ENCODE results near the gene STPG1. TPM values are rescaled to one million over a fixed set of nuclear protein-coding genes. Genes with fewer than 3 reads are reported as not detected.

Gene STPG1
- total RNA-seq, 2 experiments from 2014 or later = 1.8 to 2.4 TPM

- no peaks in the 10 kb centered on the region for H3K27me3 Mint-ChIP-seq
These were observed 39.4 kb upstream of the STPG1 start for GRCh38 chr1:24452922-24453485.

GRCh38 chr1:24451746-24452145 is 38.2 kb upstream of the STPG1 start:
- POLR2A ChIA-PET = interaction anchor here (0.9 to 1.6 kb wide), 3 partner anchors 34 to 50 kb away, joined by 3 to 5 read pairs (median 4); partner anchors contain the start of genes NIPAL3 and RCAN3
- Mint-ChIP-seq H3K4me3 (no peak overlapping the region), H3K27me3 (no peaks in the 10 kb centered on the region), H3K4me1 (ENCODE audit: low read depth) (no peaks in the 10 kb centered on the region), H3K9me3 (no peaks in the 10 kb centered on the region), H3K36me3 (ENCODE audit: low read depth) (peaks cover 97% of the 10 kb centered on the region), H3K27ac (no peak overlapping the region)
- Histone ChIP-seq H3K27ac (ENCODE audit: low read depth in 1 of 2, low read length in 2 of 2) (no peak overlapping the region), H3K27me3 (ENCODE audit: control insufficient read depth in 1 of 2, insufficient read depth in 2 of 2, low read length in 2 of 2) (no peaks in the 10 kb centered on the region), H3K9me3 (ENCODE audit: control insufficient read depth in 1 of 2, insufficient read depth in 1 of 2, low read length in 2 of 2) (no peaks in the 10 kb centered on the region), H3K4me3 (ENCODE audit: low read length) (no peak overlapping the region), H3K36me3 (ENCODE audit: insufficient read depth, low read length) (peaks cover 95% of the 10 kb centered on the region), H3K4me1 (ENCODE audit: insufficient read depth, low read length) (no peaks in the 10 kb centered on the region)
- ATAC-seq (ENCODE audit: poor library complexity) (no peak), DNase-seq (no peak)
- intact Hi-C loops (cut with DNase I, micrococcal nuclease) = no loop called here
- TF ChIP-seq CTCF (IDR thresholded peaks at IDR 0.05) = no peak
- CTCF ChIA-PET = no interaction called here

More at GRCh38 chr1:24452922-24453485, 39.4 kb upstream of the STPG1 start:
- ChIA-PET CTCF (no interaction called here), POLR2A (interaction anchor here (1.6 kb wide), 1 partner anchor 33 kb away, joined by 5 read pairs; no protein-coding TSS in a partner anchor)
- no peak for TF ChIP-seq CTCF (IDR thresholded peaks at IDR 0.05)
- Histone ChIP-seq H3K27me3 (ENCODE audit: control insufficient read depth in 1 of 2, insufficient read depth in 2 of 2, low read length in 2 of 2) (no peaks in the 10 kb centered on the region), H3K27ac (ENCODE audit: low read depth in 1 of 2, low read length in 2 of 2) (no peak overlapping the region), H3K9me3 (ENCODE audit: control insufficient read depth in 1 of 2, insufficient read depth in 1 of 2, low read length in 2 of 2) (no peaks in the 10 kb centered on the region), H3K4me3 (ENCODE audit: low read length) (no peak overlapping the region), H3K36me3 (ENCODE audit: insufficient read depth, low read length) (peaks cover 97% of the 10 kb centered on the region), H3K4me1 (ENCODE audit: insufficient read depth, low read length) (no peaks in the 10 kb centered on the region)
- H3K27ac Mint-ChIP-seq = no peak overlapping the region
- no peak for DNase-seq
- no peaks in the 10 kb centered on the region for H3K9me3 Mint-ChIP-seq
- no peak overlapping the region for H3K4me3 Mint-ChIP-seq
- intact Hi-C loops (cut with DNase I, micrococcal nuclease) = no loop called here
- no peak for ATAC-seq (ENCODE audit: poor library complexity)
- H3K4me1 Mint-ChIP-seq (ENCODE audit: low read depth) = no peaks in the 10 kb centered on the region
- peaks cover 97% of the 10 kb centered on the region for H3K36me3 Mint-ChIP-seq (ENCODE audit: low read depth)

- no peak overlapping the region for H3K4me3 Mint-ChIP-seq
- H3K27ac Mint-ChIP-seq = no peak overlapping the region
- Histone ChIP-seq H3K9me3 (ENCODE audit: control insufficient read depth in 1 of 2, insufficient read depth in 1 of 2, low read length in 2 of 2) (no peaks in the 10 kb centered on the region), H3K4me3 (ENCODE audit: low read length) (no peak overlapping the region), H3K36me3 (ENCODE audit: insufficient read depth, low read length) (peaks cover 95% of the 10 kb centered on the region), H3K4me1 (ENCODE audit: insufficient read depth, low read length) (no peaks in the 10 kb centered on the region), H3K27me3 (ENCODE audit: control insufficient read depth in 1 of 2, insufficient read depth in 2 of 2, low read length in 2 of 2) (no peaks in the 10 kb centered on the region), H3K27ac (ENCODE audit: low read depth in 1 of 2, low read length in 2 of 2) (no peak overlapping the region)
- POLR2A ChIA-PET = interaction anchor here (1.5 kb wide), 1 partner anchor 51 kb away, joined by 4 read pairs; the partner anchor contains the start of gene RCAN3
- TF ChIP-seq CTCF (IDR thresholded peaks at IDR 0.05) = no peak
- intact Hi-C loops (cut with DNase I, micrococcal nuclease) = no loop called here
- H3K4me1 Mint-ChIP-seq (ENCODE audit: low read depth) = no peaks in the 10 kb centered on the region
- H3K36me3 Mint-ChIP-seq (ENCODE audit: low read depth) = peaks cover 97% of the 10 kb centered on the region
- CTCF ChIA-PET = no interaction called here
- H3K9me3 Mint-ChIP-seq = no peaks in the 10 kb centered on the region
- H3K27me3 Mint-ChIP-seq = no peaks in the 10 kb centered on the region
- ATAC-seq (ENCODE audit: poor library complexity) (no peak), DNase-seq (no peak)
These were observed 37.3 kb upstream of the STPG1 start for GRCh38 chr1:24450857-24451397.
